Measurements from ENCODE around the gene PSME2. TPM values are rescaled to one million over a fixed set of nuclear protein-coding genes. Genes with fewer than 3 reads are reported as not detected.

PSME2 gene
- total and polyA plus RNA-seq, 7 donors = 26.2 to 485 (median 43.5) TPM

- 0% methylated on average over 12 of the region's 12 CpGs for WGBS, 2 donors
Measured at GRCh38 chr14:24160850-24161804, 14.7 kb upstream of the PSME2 start, which contains the start of gene IRF9. TSS of gene IRF9 (plus strand) at chr14:24161265. CDS start at chr14:24162145, 880 bp downstream.

GRCh38 chr14:24160499-24160849 is 14.1 kb upstream of the PSME2 start:
- intact Hi-C loops (cut with DNase I) = loop anchor here (2.0 kb wide), 2 partner anchors 14 to 28 kb away; partner anchors contain the start of genes IPO4, PSME2 and RNF31

More at GRCh38 chr14:24160850-24161804, 14.7 kb upstream of the PSME2 start, which contains the start of gene IRF9:
- Histone ChIP-seq H3K9me3 (no peaks in the 10 kb centered on the region), H3K27me3 (no peaks in the 10 kb centered on the region), H3K4me3 (peak within 1 kb of the TSS; percentile 55 to 77 (median 63)), H3K4me1 (peaks cover 0 to 40% (median 28%) of the 10 kb centered on the region in 4 donors), H3K36me3 (peaks cover 41 to 73% (median 52%) of the 10 kb centered on the region in 4 donors), H3K27ac (peak within 1 kb of the TSS; percentile 90 to 97 (median 92))
- TF ChIP-seq POLR2AphosphoS5 (IDR thresholded peaks at IDR 0.05) (peak; percentile 68 to 93 (median 83)), POLR2A (IDR thresholded peaks at IDR 0.05) (peak; percentile 25 to 48), CTCF (IDR thresholded peaks at IDR 0.05) (peak; percentile 91 to 96 (median 94)), EP300 (IDR thresholded peaks at IDR 0.05) (peak in 2 of 4 donors; percentile 34 to 86)
- intact Hi-C loops (cut with DNase I) = loop anchor here (1.0 to 2.0 kb wide), 3 partner anchors 14 to 47 kb away; partner anchors contain the start of genes DCAF11, IPO4, NRL and PSME2
- peak; percentile 98 for DNase-seq

GRCh38 chr14:24159777-24160498 is 13.5 kb upstream of the PSME2 start:
- Histone ChIP-seq H3K27ac (peak overlapping the region; percentile 90 to 97 (median 92)), H3K4me1 (peaks cover 0 to 40% (median 28%) of the 10 kb centered on the region in 4 donors), H3K27me3 (no peaks in the 10 kb centered on the region), H3K9me3 (no peaks in the 10 kb centered on the region), H3K36me3 (peaks cover 45 to 73% (median 53%) of the 10 kb centered on the region in 4 donors), H3K4me3 (no peak overlapping the region)
- DNase-seq = no peak
- intact Hi-C loops (cut with DNase I) = loop anchor here (2.0 kb wide), 2 partner anchors 13 to 29 kb away; partner anchors contain the start of genes IPO4, PSME2 and RNF31
- WGBS, 2 donors = 90 to 92% methylated on average over 11 of the region's 11 CpGs
- TF ChIP-seq CTCF (IDR thresholded peaks at IDR 0.05) (peak in 1 of 4 experiments; percentile 10), POLR2A (IDR thresholded peaks at IDR 0.05) (no peak)

More at GRCh38 chr14:24160499-24160849, 14.1 kb upstream of the PSME2 start:
- H3K27ac ChIP-seq = peak overlapping the region; percentile 90 to 97 (median 92)
- no peak for TF ChIP-seq CTCF (IDR thresholded peaks at IDR 0.05)
- no peak for TF ChIP-seq POLR2AphosphoS5 (IDR thresholded peaks at IDR 0.05)
- no peak for TF ChIP-seq EP300 (IDR thresholded peaks at IDR 0.05)
- TF ChIP-seq POLR2A (IDR thresholded peaks at IDR 0.05) = no peak
- WGBS, 2 donors = 91 to 96% methylated on average over 4 of the region's 4 CpGs
- H3K36me3 ChIP-seq = peaks cover 46 to 73% (median 53%) of the 10 kb centered on the region in 4 donors
- H3K27me3 ChIP-seq = no peaks in the 10 kb centered on the region
- H3K4me3 ChIP-seq = no peak overlapping the region
- H3K4me1 ChIP-seq = peaks cover 0 to 40% (median 28%) of the 10 kb centered on the region in 4 donors
- no peaks in the 10 kb centered on the region for H3K9me3 ChIP-seq
- no peak for DNase-seq

GRCh38 chr14:24157331-24157730 is 10.9 kb upstream of the PSME2 start:
- Histone ChIP-seq H3K36me3 (peaks cover 38 to 70% (median 49%) of the 10 kb centered on the region in 4 donors), H3K9me3 (no peaks in the 10 kb centered on the region), H3K4me1 (peaks cover 0 to 15% (median 14%) of the 10 kb centered on the region in 4 donors), H3K27me3 (no peaks in the 10 kb centered on the region), H3K4me3 (no peak overlapping the region), H3K27ac (no peak overlapping the region)
- 93 to 95% methylated on average over 12 of the region's 12 CpGs for WGBS, 2 donors
- DNase-seq = no peak
- intact Hi-C loops (cut with DNase I) = no loop called here
- TF ChIP-seq EP300 (IDR thresholded peaks at IDR 0.05) (no peak), POLR2AphosphoS5 (IDR thresholded peaks at IDR 0.05) (no peak), CTCF (IDR thresholded peaks at IDR 0.05) (no peak), POLR2A (IDR thresholded peaks at IDR 0.05) (no peak)
